Measurements from ENCODE around the gene RPS18. TPM values are rescaled to one million over a fixed set of nuclear protein-coding genes. Genes with fewer than 3 reads are reported as not detected.

Gene RPS18
- total and polyA plus RNA-seq, 2 of the 4 experiments (the other 2 are of a cell fraction) = 6,577 to 8,417 TPM

DNA sequence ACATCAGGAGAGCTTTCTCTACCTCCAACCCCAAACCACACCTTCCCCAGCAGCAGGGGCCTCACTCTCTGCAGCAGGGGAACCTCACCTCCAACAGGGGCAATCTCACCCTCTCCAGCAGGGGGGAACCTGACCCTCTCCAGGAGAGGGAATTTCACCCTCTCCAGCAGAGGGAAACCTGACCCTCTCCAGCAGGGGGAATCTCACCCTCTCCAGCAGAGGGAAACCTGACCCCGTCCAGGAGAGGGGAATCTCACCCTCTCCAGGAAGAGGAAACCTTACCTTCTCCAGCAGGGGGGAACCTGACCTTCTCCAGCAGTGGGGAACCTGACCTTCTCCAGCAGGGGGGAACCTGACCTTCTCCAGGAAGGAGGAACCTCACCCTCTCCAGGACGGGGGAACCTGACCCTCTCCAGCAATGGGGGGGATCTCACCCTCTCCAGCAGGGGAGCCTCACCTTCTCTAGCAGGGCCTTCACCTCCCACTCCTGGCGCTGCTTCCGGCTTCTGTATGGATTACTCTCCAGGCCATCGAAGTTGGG is 8.2 kb downstream of the RPS18 start:
- Histone ChIP-seq H2AFZ (replicated peaks; ENCODE audit: low read length, poor library complexity) (peak overlapping the region; percentile 43), H2BK15ac (ENCODE audit: low read depth, low read length) (no peak overlapping the region), H3K4me3 (ENCODE audit: insufficient read depth, low read depth, low read length) (no peak overlapping the region), H3K23ac (ENCODE audit: low read depth, low read length) (no peak overlapping the region), H3K9me1 (ENCODE audit: insufficient read depth, low read length) (no peaks in the 10 kb centered on the region), H4K5ac (ENCODE audit: low read depth, low read length) (no peak overlapping the region), H2AK5ac (ENCODE audit: low read depth, low read length) (no peak overlapping the region), H4K8ac (ENCODE audit: low read depth in 2 of 2, low read length in 2 of 2) (no peak overlapping the region), H2BK120ac (ENCODE audit: low read depth, low read length) (no peak overlapping the region), H3K4me2 (ENCODE audit: low read depth, low read length) (no peak overlapping the region), H3K9ac (ENCODE audit: low read depth, low read length) (no peak overlapping the region), H4K91ac (ENCODE audit: insufficient read depth, low read depth, low read length) (no peak overlapping the region), H3K9me3 (ENCODE audit: control insufficient read depth, insufficient read depth, low read length) (no peaks in the 10 kb centered on the region), H3K4ac (ENCODE audit: low read depth, low read length) (no peak overlapping the region), H4K20me1 (ENCODE audit: insufficient read depth, low read length) (peaks cover 49% of the 10 kb centered on the region), H3K18ac (ENCODE audit: low read depth, low read length) (no peak overlapping the region), H2BK5ac (ENCODE audit: low read depth, low read length, poor library complexity, severe bottlenecking) (no peak overlapping the region), H3K27ac (ENCODE audit: insufficient read depth, low read length) (no peak overlapping the region), H3K79me1 (ENCODE audit: low read depth in 1 of 2, low read length in 2 of 2) (peaks cover 13 to 37% of the 10 kb centered on the region in 2 experiments; a peak in 3 of 4 replicates), H3K4me1 (ENCODE audit: control insufficient read depth, insufficient read depth, low read length) (peaks cover 6% of the 10 kb centered on the region), H3K56ac (ENCODE audit: extremely low read depth, insufficient read depth, low read length) (no peak overlapping the region), H2AK9ac (replicated peaks; ENCODE audit: low read depth, low read length, poor library complexity) (no peak overlapping the region), H3K36me3 (ENCODE audit: control insufficient read depth, insufficient read depth, low read length) (peaks cover 60% of the 10 kb centered on the region), H3K14ac (replicated peaks; ENCODE audit: low read depth, low read length) (no peak overlapping the region), H3K27me3 (ENCODE audit: control insufficient read depth, insufficient read depth, low read length) (no peaks in the 10 kb centered on the region), H2BK20ac (ENCODE audit: low read depth, low read length) (no peak overlapping the region)
- dilution Hi-C loops (cut with HindIII; ENCODE audit: low sequenced_read_pairs, unreplicated experiment) = no loop called here
- ATAC-seq (ENCODE audit: low read depth) = peak; percentile 22
- BruUV-seq (replicated peaks) = no TSS peak
- ChIA-PET POLR2A (ENCODE audit: unreplicated experiment) (interaction anchor here (0.5 kb wide), 1 partner anchor 9 kb away, joined by 3 read pairs; the partner anchor contains the start of gene WDR46), CTCF (interaction anchor here (0.6 kb wide), 1 partner anchor 21 kb away, joined by 5 read pairs; no protein-coding TSS in a partner anchor)
- DNase-seq = peak; percentile 64
- no CpG with 5 or more reads among the region's 5 CpGs for WGBS, 2 experiments (ENCODE audit: extremely low coverage in 2 of 2, insufficient read length in 1 of 2)
- intact Hi-C loops (cut with micrococcal nuclease) = no loop called here
- in situ Hi-C loops (cut with MboI; ENCODE audit: low sequenced_read_pairs) = no loop called here
- TF ChIP-seq SMC3 (IDR thresholded peaks at IDR 0.05; ENCODE audit: low read depth, low read length) (peak; percentile 75), CEBPB (IDR thresholded peaks at IDR 0.05; ENCODE audit: low read depth, low read length) (no peak), RAD21 (IDR thresholded peaks at IDR 0.05; ENCODE audit: low read length) (peak; percentile 72), MXI1 (IDR thresholded peaks at IDR 0.05; ENCODE audit: borderline replicate concordance, low read depth, low read length) (no peak), NFE2L2 (IDR thresholded peaks at IDR 0.05; ENCODE audit: low read depth, low read length) (no peak), MAZ (IDR thresholded peaks at IDR 0.05; ENCODE audit: borderline replicate concordance, low read depth, low read length) (no peak), FOS (IDR thresholded peaks at IDR 0.05; ENCODE audit: low read depth, low read length) (no peak), BHLHE40 (IDR thresholded peaks at IDR 0.05; ENCODE audit: low read depth, low read length) (no peak), POLR2A (IDR thresholded peaks at IDR 0.05; ENCODE audit: low read depth, low read length) (no peak)
- TF ChIP-seq, protein P1, sequence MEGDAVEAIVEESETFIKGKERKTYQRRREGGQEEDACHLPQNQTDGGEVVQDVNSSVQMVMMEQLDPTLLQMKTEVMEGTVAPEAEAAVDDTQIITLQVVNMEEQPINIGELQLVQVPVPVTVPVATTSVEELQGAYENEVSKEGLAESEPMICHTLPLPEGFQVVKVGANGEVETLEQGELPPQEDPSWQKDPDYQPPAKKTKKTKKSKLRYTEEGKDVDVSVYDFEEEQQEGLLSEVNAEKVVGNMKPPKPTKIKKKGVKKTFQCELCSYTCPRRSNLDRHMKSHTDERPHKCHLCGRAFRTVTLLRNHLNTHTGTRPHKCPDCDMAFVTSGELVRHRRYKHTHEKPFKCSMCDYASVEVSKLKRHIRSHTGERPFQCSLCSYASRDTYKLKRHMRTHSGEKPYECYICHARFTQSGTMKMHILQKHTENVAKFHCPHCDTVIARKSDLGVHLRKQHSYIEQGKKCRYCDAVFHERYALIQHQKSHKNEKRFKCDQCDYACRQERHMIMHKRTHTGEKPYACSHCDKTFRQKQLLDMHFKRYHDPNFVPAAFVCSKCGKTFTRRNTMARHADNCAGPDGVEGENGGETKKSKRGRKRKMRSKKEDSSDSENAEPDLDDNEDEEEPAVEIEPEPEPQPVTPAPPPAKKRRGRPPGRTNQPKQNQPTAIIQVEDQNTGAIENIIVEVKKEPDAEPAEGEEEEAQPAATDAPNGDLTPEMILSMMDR (conservative IDR thresholded peaks at IDR 0.05; ENCODE audit: low read depth, low read length) = peak; percentile 83
